Loucy (cell line): ENCODE measurements around the gene ITGA11.

Source experiments
- EZH2phosphoT487 ChIP-seq: fragments of 200-600 bp; IDR thresholded peaks from 2 replicates; pipeline ENCODE4 v1.6.1; 2018; ENCODE audit warnings: antibody characterized with exemption, mild to moderate bottlenecking, moderate library complexity, borderline replicate concordance
- TF ChIP-seq, protein P1 (sequence below): fragments of 200-600 bp; sonication (generic); conservative IDR thresholded peaks from 2 replicates; pipeline ENCODE4 v1.5.1; 2014; ENCODE audit warnings: mild to moderate bottlenecking, antibody characterized with exemption, low read length

DNA sequence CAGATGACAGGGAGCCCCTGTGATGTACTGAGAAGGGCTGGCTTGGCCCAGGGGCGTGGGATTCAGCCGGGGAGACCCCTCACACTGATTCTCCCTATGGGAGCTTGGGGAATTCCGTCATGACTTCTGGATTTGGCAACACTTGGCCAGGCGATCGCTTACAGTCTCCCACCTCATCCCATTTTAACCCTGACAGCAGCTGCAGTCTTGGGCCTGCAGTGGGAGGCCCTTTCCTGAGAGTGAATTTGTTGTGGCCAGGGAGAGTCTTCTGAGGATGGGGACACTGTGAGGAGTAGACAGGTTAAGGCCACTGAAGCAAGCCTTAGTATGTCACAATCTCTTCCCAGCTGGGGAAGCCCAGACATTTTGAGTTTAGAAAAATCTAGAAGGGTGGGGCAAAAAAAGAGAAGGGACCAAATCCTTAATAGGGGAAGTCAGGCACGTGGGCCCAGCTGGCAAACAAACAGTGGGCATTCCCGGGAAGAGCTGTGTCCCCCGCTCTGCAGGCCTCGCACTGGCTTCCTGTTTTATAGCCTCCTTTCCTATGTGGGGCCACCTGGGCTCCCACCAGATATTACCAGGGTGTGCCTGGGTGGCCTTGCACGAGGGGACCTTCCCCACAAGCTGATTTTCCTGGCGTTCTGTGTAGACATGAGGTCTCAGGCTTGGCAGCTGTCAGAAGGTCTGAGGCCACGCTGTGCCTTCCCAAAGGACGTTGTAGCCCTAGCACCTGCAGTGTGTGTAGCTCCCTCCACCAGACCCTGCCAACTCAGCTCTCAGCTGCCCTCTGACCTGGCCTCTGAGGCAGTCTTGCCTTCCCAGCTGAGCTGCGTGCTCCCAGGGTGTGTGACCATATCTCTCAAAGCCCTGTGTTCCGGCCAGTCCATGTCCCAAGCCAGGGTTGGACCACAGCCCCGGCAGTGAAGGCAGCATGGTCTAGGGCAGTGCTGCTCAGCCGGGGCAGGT lies 89.9 kb downstream of the ITGA11 start:
- TF ChIP-seq, protein P1, sequence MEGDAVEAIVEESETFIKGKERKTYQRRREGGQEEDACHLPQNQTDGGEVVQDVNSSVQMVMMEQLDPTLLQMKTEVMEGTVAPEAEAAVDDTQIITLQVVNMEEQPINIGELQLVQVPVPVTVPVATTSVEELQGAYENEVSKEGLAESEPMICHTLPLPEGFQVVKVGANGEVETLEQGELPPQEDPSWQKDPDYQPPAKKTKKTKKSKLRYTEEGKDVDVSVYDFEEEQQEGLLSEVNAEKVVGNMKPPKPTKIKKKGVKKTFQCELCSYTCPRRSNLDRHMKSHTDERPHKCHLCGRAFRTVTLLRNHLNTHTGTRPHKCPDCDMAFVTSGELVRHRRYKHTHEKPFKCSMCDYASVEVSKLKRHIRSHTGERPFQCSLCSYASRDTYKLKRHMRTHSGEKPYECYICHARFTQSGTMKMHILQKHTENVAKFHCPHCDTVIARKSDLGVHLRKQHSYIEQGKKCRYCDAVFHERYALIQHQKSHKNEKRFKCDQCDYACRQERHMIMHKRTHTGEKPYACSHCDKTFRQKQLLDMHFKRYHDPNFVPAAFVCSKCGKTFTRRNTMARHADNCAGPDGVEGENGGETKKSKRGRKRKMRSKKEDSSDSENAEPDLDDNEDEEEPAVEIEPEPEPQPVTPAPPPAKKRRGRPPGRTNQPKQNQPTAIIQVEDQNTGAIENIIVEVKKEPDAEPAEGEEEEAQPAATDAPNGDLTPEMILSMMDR = no peak
- TF ChIP-seq EZH2phosphoT487 = no peak
